GM12891 (cell line): Measurements from ENCODE around the gene TNFSF13.

Source experiments
- DNase-seq: peaks from one replicate; pipeline ENCODE4 v3.0.0; 2011; ENCODE audit warnings: low spot score; ENCODE audit not compliant: insufficient read length
- FAIRE-seq: peaks from 2 replicates; lab custom pipeline; 2011; peaks lifted over from hg19 to GRCh38; lab: Jason Lieb, UNC
- PAX5 ChIP-seq: IDR thresholded peaks from 2 replicates; pipeline ENCODE4 v1.6.1; 2011; ENCODE audit warnings: low read length, moderate library complexity, mild to moderate bottlenecking; ENCODE audit not compliant: insufficient read depth, severe bottlenecking
- POLR2A ChIP-seq: IDR thresholded peaks from 2 replicates; pipeline ENCODE4 v1.6.1; 2011; ENCODE audit warnings: low read depth, low read length, control low read depth
- POLR2AphosphoS5 ChIP-seq: IDR thresholded peaks from 2 replicates; pipeline ENCODE4 v1.6.1; 2011; ENCODE audit warnings: low read depth, low read length, control low read depth
- POU2F2 ChIP-seq: IDR thresholded peaks from 2 replicates; pipeline ENCODE4 v1.6.1; 2011; ENCODE audit warnings: low read depth, mild to moderate bottlenecking, control low read depth, low read length, moderate library complexity
- SPI1 ChIP-seq: IDR thresholded peaks from 2 replicates; pipeline ENCODE4 v1.6.1; 2011; ENCODE audit warnings: low read depth, low read length, control low read depth
- TAF1 ChIP-seq: IDR thresholded peaks from 2 replicates; pipeline ENCODE4 v1.6.1; 2011; ENCODE audit warnings: low read depth, low read length, control low read depth

TNFSF13 gene

DNA sequence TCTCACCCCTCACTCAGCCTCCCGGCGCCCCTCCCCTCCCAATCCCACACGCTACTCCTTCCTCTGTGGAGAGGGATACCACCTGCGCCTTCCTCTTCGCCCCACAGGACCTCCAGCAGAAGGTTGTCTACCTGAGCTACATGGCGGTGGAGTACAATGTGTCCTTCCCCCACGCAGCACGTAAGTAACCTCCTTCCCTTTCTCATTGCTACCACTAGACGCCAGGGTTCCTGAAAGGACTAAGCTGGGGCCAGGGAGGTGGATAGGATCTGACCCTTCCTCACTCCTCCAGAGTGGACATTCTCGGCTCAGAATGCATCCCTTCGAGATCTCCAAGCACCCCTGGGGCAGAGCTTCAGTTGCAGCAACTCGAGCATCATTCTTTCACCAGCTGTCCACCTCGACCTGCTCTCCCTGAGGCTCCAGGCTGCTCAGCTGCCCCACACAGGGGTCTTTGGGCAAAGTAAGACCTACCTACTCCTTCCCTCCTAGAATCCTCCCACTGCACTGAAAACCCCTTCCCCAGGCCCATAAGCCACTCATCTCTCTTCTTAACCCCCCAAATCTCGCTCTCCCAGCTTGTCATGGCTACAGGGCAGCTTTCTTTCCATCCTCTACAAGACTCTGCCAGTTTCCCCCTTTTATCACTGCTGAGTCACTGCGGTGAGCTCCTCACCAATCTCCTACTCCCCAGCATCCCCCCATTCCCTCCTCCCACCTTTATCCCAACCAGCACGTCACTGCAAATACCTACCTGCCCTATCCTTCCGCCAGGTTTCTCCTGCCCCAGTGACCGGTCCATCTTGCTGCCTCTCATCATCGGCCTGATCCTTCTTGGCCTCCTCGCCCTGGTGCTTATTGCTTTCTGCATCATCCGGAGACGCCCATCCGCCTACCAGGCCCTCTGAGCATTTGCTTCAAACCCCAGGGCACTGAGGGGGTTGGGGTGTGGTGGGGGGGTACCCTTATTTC, 22.3 kb downstream of the TNFSF13 start:
- no peak for DNase-seq
- FAIRE-seq = no peak
- no peak; the same call in 1 of the 2 replicates for TF ChIP-seq POLR2AphosphoS5
- no peak for TF ChIP-seq SPI1
- TF ChIP-seq POLR2A = peak; percentile 51; the same call in 1 of the 2 replicates
- no peak for TF ChIP-seq TAF1

DNA sequence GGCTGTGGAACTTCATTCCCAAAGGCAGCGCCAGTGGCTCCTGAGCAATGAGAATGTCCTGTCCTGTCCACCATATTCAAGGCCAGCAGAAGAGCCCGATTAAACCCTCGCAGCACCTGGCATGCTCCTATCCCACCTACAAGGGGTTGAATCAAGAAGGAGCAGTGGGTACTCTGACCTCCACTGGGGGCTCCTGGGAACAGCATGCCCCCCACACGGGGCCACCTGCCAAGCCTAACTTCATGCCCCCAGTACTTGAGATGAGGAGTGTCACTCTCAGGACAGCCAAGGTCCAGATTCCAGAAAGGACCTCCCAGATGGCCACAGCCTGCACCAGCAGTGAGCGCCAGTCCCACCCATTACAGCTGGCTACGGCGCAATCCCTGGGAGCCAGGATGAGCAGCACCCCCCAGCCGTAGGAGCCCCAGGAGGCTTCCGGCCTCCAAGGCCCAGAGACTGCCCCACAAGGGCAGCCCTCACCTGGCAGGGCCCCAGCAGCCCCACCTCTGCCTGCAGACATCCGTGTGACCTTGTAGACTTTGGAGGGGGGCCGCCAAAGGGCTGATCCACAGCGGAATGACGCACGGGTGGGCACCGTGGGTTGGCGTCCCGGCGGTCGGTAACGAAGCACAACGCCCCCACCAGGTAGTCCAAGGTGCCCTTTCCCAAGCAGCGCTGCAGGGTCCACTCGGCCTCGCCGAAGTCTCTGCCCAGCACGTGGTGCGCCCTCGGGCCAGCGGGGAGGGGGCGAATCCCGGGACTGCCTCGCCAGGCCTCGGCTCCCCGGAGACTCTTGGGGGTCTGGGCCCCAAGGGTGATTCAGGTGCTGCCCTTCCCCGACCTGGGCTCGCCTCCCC, 24.1 kb downstream of the TNFSF13 start:
- DNase-seq (no peak), FAIRE-seq (no peak)
- TF ChIP-seq PAX5 (no peak), POLR2AphosphoS5 (no peak), SPI1 (no peak), TAF1 (no peak), POLR2A (no peak), POU2F2 (no peak)

DNA sequence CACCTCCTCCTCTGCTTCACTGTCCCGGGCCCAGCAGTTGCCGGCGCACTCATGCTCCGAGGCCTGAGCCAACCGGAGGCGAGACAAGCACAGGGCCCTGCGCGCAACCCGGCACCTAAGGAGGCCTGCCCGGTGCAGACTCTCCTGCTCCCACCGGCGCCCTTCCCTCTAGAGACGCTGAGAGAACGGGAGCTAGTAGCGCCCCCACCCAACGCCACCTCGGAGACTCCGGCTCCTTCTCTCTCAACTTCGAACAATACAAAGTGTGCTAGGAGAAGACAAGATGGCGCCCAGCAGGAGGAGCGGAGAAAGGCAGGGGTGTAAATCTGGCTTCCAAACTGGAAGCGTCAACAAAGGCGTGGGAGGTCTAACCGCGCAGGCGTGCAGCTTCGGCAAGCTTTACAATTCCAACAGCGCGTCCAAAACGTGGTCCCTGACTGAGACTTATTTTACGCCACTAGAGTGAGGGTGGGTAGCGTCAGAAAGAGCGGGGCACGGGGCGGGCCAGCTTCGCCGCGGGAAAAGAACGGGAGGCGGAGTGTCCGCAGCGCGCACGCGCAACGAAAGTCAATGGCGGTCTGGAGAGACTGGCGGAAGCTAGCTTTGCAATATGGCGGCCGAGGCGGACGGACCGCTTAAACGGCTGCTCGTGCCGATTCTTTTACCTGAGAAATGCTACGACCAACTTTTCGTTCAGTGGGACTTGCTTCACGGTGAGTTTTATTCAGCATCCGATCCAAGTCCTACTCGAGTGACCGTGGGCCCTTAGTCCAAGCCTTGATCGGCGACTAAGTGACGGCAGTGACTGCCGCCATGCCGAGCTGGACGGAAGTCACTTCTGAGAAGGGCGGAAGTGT, 24.9 kb downstream of the TNFSF13 start, which contains the start of gene MPDU1:
MPDU1 (plus strand) TSS at position 600 of the 857 bp plus-strand sequence; CDS start at position 611, 11 bp downstream.
- DNase-seq = peak; percentile 82
- FAIRE-seq = peak; percentile 97
- TF ChIP-seq SPI1 (no peak), TAF1 (peak; percentile 97), POLR2A (peak; percentile 96), PAX5 (no peak), POLR2AphosphoS5 (peak; percentile 96), POU2F2 (peak; percentile 64; the same call in 1 of the 2 replicates)

DNA sequence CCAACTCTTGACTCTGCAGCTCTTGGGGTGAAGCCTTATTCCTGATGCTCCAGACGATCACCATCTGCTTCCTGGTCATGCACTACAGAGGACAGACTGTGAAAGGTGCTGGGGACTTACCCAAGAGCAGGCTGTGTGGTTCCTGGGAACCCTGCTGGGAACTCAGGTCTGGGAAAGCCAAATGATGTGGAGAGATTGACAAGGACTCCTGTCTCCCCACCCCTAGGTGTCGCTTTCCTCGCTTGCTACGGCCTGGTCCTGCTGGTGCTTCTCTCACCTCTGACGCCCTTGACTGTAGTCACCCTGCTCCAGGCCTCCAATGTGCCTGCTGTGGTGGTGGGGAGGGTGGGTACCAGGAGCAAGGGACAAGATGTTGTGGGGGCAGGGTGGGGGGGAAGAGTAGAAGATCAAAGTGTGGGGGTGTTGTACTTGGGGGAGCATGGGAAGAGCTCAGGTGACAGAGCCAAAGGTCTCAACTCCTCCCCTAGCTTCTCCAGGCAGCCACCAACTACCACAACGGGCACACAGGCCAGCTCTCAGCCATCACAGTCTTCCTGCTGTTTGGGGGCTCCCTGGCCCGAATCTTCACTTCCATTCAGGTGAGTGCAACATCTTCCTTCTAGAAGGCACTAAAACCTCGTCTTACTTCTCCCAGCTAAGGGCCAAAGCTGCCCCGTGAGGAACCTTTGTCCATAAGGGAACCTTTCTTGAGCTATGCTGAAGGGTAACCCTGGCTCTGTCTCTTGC, 28.3 kb downstream of the TNFSF13 start:
- FAIRE-seq = no peak
- TF ChIP-seq POLR2A (no peak), SPI1 (no peak), POU2F2 (no peak), PAX5 (no peak), TAF1 (no peak), POLR2AphosphoS5 (no peak)

DNA sequence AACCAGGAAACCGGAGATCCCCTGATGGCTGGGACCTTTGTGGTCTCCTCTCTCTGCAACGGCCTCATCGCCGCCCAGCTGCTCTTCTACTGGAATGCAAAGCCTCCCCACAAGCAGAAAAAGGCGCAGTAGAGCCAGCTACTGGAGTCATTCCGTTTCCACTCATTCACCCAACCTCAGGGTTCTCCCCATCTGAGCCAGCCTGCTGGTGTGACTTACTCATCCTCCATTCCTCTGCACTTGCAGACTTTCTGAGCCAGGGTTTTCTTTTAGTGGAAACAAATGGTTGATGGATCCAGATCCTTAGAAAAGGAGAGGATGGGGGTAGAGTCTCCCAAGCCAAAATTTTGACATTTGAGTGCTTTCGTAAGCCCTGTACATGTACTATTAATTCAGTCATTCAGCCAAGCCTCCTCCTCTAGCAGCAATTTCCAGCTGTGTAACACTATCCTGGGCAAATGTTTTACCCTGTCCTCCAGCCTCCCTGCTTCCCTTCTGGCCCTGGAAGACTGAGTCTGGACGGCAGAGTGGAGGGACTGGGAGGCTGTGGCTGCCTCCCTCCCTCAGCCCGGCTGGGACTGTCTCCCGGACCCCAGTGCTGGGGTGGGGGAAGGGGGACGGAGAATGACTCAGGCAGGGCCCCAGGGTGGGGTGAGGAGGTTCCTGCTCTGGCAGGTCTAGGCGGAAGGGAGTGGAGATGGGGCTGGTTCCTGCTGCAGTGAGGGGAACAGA, 29.0 kb downstream of the TNFSF13 start:
- FAIRE-seq (no peak), DNase-seq (no peak)
- no peak for TF ChIP-seq POLR2AphosphoS5
- TF ChIP-seq TAF1 = no peak
- TF ChIP-seq PAX5 = no peak
- TF ChIP-seq POLR2A = no peak
- TF ChIP-seq POU2F2 = no peak
- TF ChIP-seq SPI1 = no peak

More for the DNA sequence above, 28.3 kb downstream of the TNFSF13 start:
- no peak for DNase-seq

DNA sequence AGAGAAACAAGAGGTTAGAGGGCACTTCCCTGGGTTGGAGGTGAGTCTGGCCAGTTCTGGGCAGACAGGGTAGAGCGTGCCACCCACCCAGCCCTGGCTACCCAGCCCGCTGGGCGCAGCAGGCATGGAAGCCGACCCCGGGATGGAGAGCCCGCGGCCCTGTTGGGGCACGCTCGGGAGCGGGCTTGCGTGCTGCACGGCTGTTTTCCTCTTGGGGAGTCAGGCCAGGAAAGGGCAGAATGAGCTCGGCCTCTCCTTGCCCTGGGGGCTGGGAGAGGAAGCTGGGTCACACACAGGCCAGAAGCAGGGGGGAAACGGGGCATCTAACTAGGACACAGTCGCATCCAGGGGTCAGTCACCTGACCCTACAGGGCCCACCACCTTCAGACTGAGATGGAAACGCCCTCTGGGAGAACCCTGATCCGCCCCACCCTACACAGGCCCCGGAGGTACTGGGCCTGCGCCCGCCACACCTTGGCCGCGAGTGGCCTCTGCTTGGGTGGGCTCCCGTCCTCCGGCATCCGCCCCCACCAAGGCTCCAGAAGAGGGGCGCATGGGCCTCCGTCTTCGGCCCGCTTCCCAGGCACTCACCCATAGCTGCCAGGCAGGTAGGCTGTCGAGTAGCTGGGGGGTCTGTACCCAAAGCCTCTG, 30.1 kb downstream of the TNFSF13 start:
- TF ChIP-seq POLR2A = no peak
- TF ChIP-seq SPI1 = no peak
- no peak for TF ChIP-seq TAF1
- no peak for TF ChIP-seq PAX5
- no peak for TF ChIP-seq POU2F2
- TF ChIP-seq POLR2AphosphoS5 = no peak
- DNase-seq = no peak
- FAIRE-seq = no peak

DNA sequence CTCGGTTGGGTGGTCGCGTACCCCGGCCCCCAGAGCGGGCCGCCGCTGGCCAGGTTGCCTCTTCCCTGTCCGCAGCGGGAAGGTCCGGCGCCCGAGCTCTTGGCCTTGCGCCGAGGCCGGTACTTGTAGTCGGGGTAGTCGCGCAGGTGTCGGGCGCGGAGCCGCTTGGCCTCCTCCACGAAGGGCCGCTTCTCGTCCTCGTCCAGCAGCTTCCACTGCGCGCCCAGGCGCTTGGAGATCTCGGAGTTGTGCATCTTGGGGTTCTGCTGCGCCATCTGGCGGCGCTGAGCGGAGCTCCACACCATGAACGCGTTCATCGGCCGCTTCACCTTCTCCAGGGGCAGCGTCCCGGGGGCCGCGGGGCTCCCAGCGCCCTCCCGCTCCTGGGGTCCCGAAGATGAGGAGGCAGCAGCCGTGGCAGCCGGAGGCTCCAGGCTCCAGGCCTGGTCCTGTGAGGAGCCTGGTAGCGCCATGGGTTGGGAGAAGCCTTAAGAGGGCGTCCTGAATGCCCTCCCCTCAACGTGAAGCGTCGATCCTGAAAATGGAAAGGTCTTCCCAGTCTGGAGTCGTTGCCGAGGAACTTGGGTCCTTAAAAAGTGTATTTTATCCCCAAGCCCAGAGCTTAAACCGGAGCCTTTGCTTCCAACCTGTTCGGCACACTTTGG, 30.8 kb downstream of the TNFSF13 start:
- FAIRE-seq = peak; percentile 86
- peak; percentile 91 for DNase-seq
- TF ChIP-seq PAX5 (peak; percentile 23), POU2F2 (no peak)
